Astrocyte (in vitro differentiated cells and primary cell): Measurements from ENCODE around the gene GRIA1. TPM values are rescaled to one million over a fixed set of nuclear protein-coding genes. Genes with fewer than 3 reads are reported as not detected.

Source experiments
- DNase-seq: peaks from one replicate; pipeline ENCODE4 v3.0.0-alpha.2; 2010; ENCODE audit warnings: low read depth
- FAIRE-seq: peaks from 2 replicates; lab custom pipeline; 2011; peaks lifted over from hg19 to GRCh38; lab: Jason Lieb, UNC
- H2AFZ ChIP-seq: 2 replicates; pipeline ENCODE4 v1.6.0; 2012; ENCODE audit warnings: low read depth, low read length, inconsistent platforms
- H3K27ac ChIP-seq: 2 replicates; pipeline ENCODE4 v1.5.1; 2011; ENCODE audit warnings: low read depth, low read length, inconsistent platforms
- H3K27me3 ChIP-seq: 2 replicates; pipeline ENCODE4 v1.6.0; 2011; ENCODE audit warnings: low read length, inconsistent platforms; ENCODE audit not compliant: insufficient read depth
- H3K36me3 ChIP-seq: 2 replicates; pipeline ENCODE4 v1.5.1; 2011; ENCODE audit warnings: low read length, inconsistent platforms; ENCODE audit not compliant: insufficient read depth
- H3K4me1 ChIP-seq: 2 replicates; pipeline ENCODE4 v1.5.1; 2011; ENCODE audit warnings: low read length, inconsistent platforms; ENCODE audit not compliant: insufficient read depth
- H3K4me2 ChIP-seq: 2 replicates; pipeline ENCODE4 v1.6.0; 2012; ENCODE audit warnings: low read length, inconsistent platforms
- H3K4me3 ChIP-seq: 2 replicates; pipeline ENCODE4 v1.5.1; 2011; ENCODE audit warnings: low read depth, mild to moderate bottlenecking, low read length, inconsistent platforms; ENCODE audit not compliant: insufficient read depth
- H3K79me2 ChIP-seq: 2 replicates; pipeline ENCODE4 v1.6.0; 2012; ENCODE audit warnings: mild to moderate bottlenecking, low read length, inconsistent platforms; ENCODE audit not compliant: insufficient read depth
- H3K9ac ChIP-seq: 2 replicates; pipeline ENCODE4 v1.6.0; 2012; ENCODE audit warnings: mild to moderate bottlenecking, low read length, inconsistent platforms
- H3K9me3 ChIP-seq: 2 replicates; pipeline ENCODE4 v1.5.1; 2012; ENCODE audit warnings: low read depth, mild to moderate bottlenecking, low read length, inconsistent platforms; ENCODE audit not compliant: insufficient read depth
- H4K20me1 ChIP-seq: 2 replicates; pipeline ENCODE4 v1.6.0; 2012; ENCODE audit warnings: low read length, inconsistent platforms; ENCODE audit not compliant: insufficient read depth
- H3K27ac Mint-ChIP-seq: one replicate; pipeline ENCODE4 v1.8.0; 2021; ENCODE audit warnings: mild to moderate bottlenecking, mixed read lengths; ENCODE audit not compliant: unreplicated experiment
- H3K27me3 Mint-ChIP-seq: one replicate; pipeline ENCODE4 v1.8.0; 2021; ENCODE audit warnings: low read depth, mixed read lengths; ENCODE audit not compliant: unreplicated experiment
- H3K36me3 Mint-ChIP-seq: one replicate; pipeline ENCODE4 v1.8.0; 2021; ENCODE audit warnings: low read depth, mixed read lengths; ENCODE audit not compliant: unreplicated experiment
- H3K4me1 Mint-ChIP-seq: one replicate; pipeline ENCODE4 v1.8.0; 2021; ENCODE audit warnings: low read depth, mixed read lengths; ENCODE audit not compliant: unreplicated experiment
- H3K4me3 Mint-ChIP-seq: one replicate; pipeline ENCODE4 v1.8.0; 2021; ENCODE audit warnings: mild to moderate bottlenecking, moderate library complexity, mixed read lengths; ENCODE audit not compliant: unreplicated experiment
- H3K9me3 Mint-ChIP-seq: one replicate; pipeline ENCODE4 v1.8.0; 2021; ENCODE audit warnings: mild to moderate bottlenecking, mixed read lengths; ENCODE audit not compliant: unreplicated experiment
- CTCF ChIP-seq: IDR thresholded peaks from 2 replicates; pipeline ENCODE4 v1.5.1; 2011; ENCODE audit warnings: low read depth, mild to moderate bottlenecking, inconsistent platforms, low read length, moderate library complexity; ENCODE audit not compliant: insufficient read depth
- EZH2 ChIP-seq: IDR thresholded peaks from 2 replicates; pipeline ENCODE4 v1.6.1; 2012; ENCODE audit warnings: mild to moderate bottlenecking, low read length, inconsistent platforms; ENCODE audit not compliant: insufficient read depth
- total RNA-seq: library from RNA; stranded (reverse); gene quantifications from 2 replicates; pipeline ENCODE4 v1.2.1, GENCODE V29; 2021

Gene GRIA1
- total RNA-seq, 1 donor from 2014 or later, result 5.4 TPM

GRCh38 chr5:153458268-153458667, 32.2 kb upstream of the GRIA1 start:
- Mint-ChIP-seq H3K36me3 (no peaks in the 10 kb centered on the region), H3K4me1 (peaks cover 8% of the 10 kb centered on the region), H3K27ac (no peak overlapping the region), H3K27me3 (peaks cover 2% of the 10 kb centered on the region), H3K4me3 (no peak overlapping the region), H3K9me3 (no peaks in the 10 kb centered on the region)
- Histone ChIP-seq H3K36me3 (no peaks in the 10 kb centered on the region), H3K27ac (no peak overlapping the region), H2AFZ (no peak overlapping the region), H3K79me2 (no peaks in the 10 kb centered on the region), H4K20me1 (no peaks in the 10 kb centered on the region), H3K4me2 (no peak overlapping the region), H3K4me3 (no peak overlapping the region), H3K9ac (no peak overlapping the region), H3K27me3 (no peaks in the 10 kb centered on the region), H3K9me3 (no peaks in the 10 kb centered on the region), H3K4me1 (no peaks in the 10 kb centered on the region)
- TF ChIP-seq CTCF (no peak), EZH2 (no peak)
- no peak for DNase-seq
- no peak for FAIRE-seq

DNA sequence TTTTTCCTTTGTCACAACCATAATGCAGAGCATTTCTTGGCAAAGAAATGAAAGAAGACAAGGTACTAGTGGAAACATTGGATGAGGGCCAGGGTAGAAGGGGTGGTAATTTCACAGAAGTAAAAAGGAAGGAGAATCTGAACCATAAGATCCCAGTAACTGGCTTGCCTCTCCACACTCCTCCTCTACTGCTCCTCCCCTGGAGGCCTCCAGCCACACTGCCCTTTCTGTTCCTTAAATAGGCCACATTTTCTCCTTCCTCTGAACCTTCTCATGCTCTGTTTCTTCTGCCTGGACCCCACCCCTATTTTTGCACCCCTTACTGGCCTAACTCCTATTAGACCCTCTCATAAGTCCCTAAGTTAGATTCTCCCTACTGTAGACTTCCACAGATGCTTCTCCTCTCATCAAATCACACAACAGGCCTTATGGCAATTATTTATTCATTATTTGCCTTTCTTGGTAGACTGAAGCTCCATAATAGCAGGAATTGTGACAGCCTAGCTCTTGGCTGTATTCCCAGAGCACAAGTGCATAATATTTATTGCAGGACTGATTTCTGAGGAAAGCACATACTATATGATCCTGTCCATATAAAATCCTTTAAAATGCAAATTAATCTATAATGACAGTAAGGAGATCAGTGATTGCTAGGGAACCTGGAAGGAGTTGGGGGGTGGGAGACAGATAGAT, 31.3 kb upstream of the GRIA1 start:
- H3K4me3 Mint-ChIP-seq, result no peak overlapping the region
- no peak for TF ChIP-seq CTCF
- peaks cover 10% of the 10 kb centered on the region for H3K4me1 Mint-ChIP-seq
- Histone ChIP-seq H3K79me2 (no peaks in the 10 kb centered on the region), H3K9me3 (no peaks in the 10 kb centered on the region), H3K36me3 (no peaks in the 10 kb centered on the region), H3K4me2 (no peak overlapping the region), H3K4me1 (peaks cover 7% of the 10 kb centered on the region), H3K4me3 (no peak overlapping the region), H3K27me3 (no peaks in the 10 kb centered on the region), H3K27ac (no peak overlapping the region), H3K9ac (no peak overlapping the region), H4K20me1 (no peaks in the 10 kb centered on the region), H2AFZ (no peak overlapping the region)
- H3K9me3 Mint-ChIP-seq, result no peaks in the 10 kb centered on the region
- H3K27ac Mint-ChIP-seq, result no peak overlapping the region
- no peak for FAIRE-seq
- no peaks in the 10 kb centered on the region for H3K27me3 Mint-ChIP-seq
- no peaks in the 10 kb centered on the region for H3K36me3 Mint-ChIP-seq
- no peak for DNase-seq

- DNase-seq, result no peak
- Mint-ChIP-seq H3K9me3 (no peaks in the 10 kb centered on the region), H3K27ac (peak overlapping the region; percentile 20), H3K4me1 (peaks cover 13% of the 10 kb centered on the region), H3K27me3 (no peaks in the 10 kb centered on the region), H3K36me3 (no peaks in the 10 kb centered on the region), H3K4me3 (no peak overlapping the region)
- H3K4me1 ChIP-seq, result peaks cover 7% of the 10 kb centered on the region
- no peak overlapping the region for H3K4me3 ChIP-seq
- H3K27me3 ChIP-seq, result no peaks in the 10 kb centered on the region
- H4K20me1 ChIP-seq, result no peaks in the 10 kb centered on the region
- no peak overlapping the region for H3K4me2 ChIP-seq
- no peak overlapping the region for H3K9ac ChIP-seq
- no peak for FAIRE-seq
- no peaks in the 10 kb centered on the region for H3K79me2 ChIP-seq
- no peak for TF ChIP-seq CTCF
- TF ChIP-seq EZH2, result no peak
- no peaks in the 10 kb centered on the region for H3K9me3 ChIP-seq
- H3K27ac ChIP-seq, result no peak overlapping the region
- H2AFZ ChIP-seq, result no peak overlapping the region
- no peaks in the 10 kb centered on the region for H3K36me3 ChIP-seq
Measured at GRCh38 chr5:153460421-153460820, 30.0 kb upstream of the GRIA1 start.
